GM18951 (cell line): ENCODE results near the gene ITPK1.
"Not testable (repeated sequence)": the region's sequence is repeated elsewhere in the genome, so short reads cannot be mapped to it uniquely, and the experiment has no call there.

Experiments
- POLR2A ChIP-seq: IDR thresholded peaks from 4 replicates; pipeline ENCODE4 v1.6.1; 2011; ENCODE audit warnings: mild to moderate bottlenecking; ENCODE audit not compliant: insufficient read length, insufficient read depth; ENCODE audit errors: extremely low read depth
- in situ Hi-C: fragments of 300-500 bp; cut with MboI; formaldehyde crosslinking; loops from one replicate; pipeline ENCODE4 v1.12.0; 2022; ENCODE audit warnings: low sequenced_read_pairs, mixed read lengths, inconsistent platforms; ENCODE audit not compliant: unreplicated experiment

Gene ITPK1

DNA sequence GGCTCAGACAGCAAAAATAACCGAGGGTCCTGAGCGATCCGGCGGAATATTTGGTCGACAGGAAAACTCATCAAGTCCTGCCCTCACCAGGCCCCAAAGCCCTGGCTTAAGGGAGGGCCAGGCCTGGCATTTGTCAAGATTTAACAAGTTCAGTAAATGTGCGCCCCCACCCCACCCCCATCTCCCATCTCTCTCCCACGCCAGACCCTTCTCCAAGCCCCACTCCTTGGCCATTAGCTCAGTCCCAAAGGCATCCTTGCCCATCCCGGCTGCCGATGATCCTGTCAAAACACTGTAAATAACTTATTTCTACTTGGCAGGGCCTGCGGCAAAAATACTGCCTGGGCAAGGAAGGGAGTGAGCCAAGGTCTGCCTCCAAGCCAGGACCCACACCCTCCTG, 52.8 kb downstream of the ITPK1 start:
- in situ Hi-C loops: no loop called here
- TF ChIP-seq POLR2A: no peak

DNA sequence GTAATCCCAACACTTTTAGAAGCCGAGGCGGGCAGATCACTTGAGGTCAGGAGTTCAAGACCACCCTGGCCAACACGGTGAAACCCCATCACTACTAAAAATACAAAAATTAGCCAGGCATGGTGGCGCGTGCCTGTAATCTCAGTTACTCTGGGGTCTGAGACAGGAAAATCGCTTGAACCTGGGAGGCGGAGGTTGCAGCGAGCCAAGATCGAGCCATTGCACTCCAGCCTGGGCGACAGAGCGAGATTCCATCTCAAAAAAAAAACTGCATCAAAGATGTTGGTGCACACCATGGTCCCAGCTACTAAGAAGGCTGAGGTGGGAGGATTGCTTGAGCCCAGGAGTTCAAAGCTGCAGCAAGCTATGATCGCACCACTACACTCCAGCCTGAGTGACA, 53.7 kb downstream of the ITPK1 start:
- in situ Hi-C loops: not testable (repeated sequence)

DNA sequence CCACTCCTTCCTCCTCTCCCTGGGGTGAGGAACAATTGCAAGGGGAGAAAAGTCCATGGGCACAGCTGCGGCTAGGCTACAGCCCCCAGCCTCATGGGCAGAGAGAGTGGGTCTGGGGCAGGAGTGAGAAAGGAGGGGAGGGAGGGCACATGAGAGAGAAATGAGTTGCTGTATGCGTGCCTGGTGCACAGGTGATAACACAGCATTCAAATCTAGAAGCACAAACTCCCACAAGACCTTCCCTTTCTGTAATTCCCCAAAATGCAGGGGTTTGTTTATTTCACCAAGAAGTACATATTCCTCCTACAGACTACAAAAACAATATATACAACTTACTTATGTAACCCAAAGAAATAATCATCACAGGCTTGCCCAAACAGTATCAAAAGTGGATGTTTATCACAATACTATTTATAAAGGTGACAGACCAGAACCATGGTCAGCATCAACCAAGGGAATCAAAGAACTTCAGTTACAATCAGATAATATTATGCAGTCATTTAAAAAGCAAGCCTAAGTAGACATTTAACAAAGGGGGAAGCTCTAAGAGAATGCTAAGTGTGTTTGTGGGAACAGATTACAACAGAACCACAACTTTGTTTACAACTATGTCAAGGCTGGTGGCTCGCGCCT, 54.2 kb downstream of the ITPK1 start:
- in situ Hi-C loops: no loop called here
- no peak for TF ChIP-seq POLR2A

DNA sequence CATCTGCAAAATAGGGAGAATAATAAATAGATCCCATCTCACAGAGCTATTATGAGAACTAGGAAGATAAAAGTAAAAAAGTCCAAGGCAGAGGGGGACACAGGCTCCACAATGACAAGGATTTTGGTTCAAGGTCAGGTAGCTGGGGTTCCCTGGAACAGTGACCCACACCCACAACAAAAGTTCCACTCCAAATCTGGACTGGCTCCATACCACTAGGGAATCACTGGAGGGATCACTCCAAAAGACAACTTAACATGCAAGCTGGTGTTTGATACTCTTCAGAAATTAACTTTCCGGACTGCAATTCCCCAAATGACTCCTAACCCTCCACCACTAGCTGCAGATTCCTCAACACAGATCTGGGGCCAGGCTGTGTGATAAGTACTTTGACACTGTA, 54.9 kb downstream of the ITPK1 start:
- no peak for TF ChIP-seq POLR2A
- in situ Hi-C loops: no loop called here

DNA sequence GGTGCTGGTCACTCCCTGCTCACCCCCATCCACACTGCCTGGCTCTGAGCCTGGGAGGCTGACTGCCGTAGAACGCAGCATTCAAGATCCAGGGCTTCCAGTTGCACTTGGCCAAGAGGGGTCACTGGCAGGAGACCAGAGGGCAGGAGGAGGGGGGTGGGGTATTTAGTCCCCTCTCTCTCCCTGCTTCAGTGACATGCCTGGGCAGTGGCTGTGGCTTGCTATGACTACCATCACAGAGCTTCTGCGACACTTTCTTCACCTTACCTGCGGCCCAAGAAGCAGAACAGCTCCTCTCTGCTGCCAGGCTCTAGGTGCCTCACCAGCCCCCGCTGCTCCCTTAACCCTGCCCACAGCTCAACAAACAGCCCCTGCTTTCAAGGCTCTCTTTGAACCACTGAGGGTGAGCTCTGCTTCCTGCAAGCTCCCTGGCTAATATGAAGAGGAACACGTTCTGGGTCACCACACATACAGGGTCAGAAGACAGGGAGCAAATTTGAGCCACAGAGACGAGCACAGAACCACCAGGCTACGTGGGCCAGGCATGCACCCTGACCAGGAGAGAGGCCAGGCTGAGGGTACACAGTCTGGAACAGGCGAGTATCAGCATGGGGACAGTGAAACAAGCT, 55.7 kb downstream of the ITPK1 start:
- in situ Hi-C loops: no loop called here
- TF ChIP-seq POLR2A: no peak

DNA sequence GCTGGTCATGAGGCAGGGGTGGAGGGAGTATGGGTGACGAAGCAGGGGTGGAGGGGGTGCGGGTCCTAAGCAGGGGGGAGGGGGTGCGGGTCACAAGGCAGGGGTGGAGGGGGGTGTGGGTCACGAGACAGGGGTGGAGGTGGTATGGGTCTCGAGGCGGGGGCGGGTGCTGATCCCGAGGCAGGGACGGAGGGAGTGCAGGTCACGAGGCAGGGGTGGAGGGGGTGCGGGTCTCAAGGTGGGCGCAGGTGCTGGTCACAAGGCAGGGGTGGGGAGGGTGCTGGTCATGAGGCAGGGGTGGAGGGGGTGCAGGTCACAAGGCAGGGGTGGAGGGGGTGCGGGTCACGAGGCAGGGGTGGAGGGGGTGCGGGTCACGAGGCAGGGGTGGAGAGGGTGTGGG, 56.5 kb downstream of the ITPK1 start:
- in situ Hi-C loops: no loop called here
- TF ChIP-seq POLR2A: no peak

DNA sequence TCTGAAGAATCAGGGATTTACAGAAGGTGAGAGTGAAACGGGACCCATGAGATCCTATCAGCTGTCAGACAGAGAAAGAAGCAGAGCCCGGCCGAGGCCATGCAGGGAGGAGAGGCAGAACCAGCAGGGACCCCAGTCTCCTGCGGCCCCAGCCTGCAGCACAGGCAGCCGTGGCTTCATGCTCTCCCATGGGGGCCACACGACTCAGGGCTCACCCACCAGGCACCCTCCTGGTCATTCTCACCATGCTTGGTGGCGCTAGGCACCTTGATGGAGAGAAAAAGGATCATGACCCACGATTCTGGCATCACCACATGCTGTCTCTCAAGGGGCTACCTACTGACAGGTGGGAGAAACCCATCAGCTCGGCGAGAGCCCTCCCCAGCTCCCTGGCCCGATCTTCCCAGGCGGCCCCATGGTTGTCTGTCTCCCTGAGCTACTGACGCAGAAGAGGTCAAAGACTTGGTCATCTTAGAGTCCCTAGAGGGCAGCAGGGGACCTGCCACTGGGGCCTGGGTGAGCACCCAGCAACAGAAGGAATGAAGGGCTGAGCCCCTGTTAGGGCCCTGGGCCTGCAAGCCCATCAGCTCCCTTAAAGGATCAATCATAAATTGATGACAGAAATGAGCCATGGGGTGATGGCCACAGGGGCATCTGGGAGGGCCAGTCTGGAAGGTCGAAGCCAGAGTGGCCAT, 58.0 kb downstream of the ITPK1 start:
- in situ Hi-C loops: no loop called here
- TF ChIP-seq POLR2A: no peak

DNA sequence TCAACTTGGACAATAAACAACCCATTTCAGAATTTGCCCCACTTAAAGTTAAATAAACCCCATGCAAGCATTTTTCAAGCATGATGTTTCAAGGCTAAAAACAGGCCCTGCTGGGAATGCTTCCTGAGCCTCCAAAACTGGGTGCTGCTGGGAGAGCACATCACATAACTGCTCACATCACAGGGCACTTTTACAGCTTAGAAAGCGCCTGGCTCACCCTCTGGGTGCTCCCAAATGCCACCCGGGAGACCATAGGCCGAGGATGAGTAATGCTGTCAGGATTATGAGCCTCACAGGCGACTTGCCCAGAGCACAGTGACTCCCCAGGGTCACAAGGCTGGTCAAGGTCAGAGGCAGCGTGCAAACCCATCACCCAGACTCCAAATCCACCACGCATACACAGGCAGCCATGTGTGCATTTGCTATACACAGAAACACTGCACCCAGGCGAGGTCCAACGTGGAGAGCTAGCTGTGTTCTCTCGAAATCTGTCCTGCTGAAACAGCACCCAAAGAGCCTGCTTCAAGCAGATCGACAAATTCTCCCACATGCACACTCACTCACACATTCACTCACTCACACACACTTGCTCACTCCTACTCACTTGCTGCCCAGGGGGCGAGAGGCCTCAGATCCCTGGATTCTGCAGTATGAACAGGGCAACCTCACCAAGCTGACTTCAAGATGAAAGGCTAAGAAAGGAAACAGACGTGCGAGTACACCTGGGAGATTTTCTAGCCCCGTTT, 58.7 kb downstream of the ITPK1 start:
- in situ Hi-C loops: no loop called here

DNA sequence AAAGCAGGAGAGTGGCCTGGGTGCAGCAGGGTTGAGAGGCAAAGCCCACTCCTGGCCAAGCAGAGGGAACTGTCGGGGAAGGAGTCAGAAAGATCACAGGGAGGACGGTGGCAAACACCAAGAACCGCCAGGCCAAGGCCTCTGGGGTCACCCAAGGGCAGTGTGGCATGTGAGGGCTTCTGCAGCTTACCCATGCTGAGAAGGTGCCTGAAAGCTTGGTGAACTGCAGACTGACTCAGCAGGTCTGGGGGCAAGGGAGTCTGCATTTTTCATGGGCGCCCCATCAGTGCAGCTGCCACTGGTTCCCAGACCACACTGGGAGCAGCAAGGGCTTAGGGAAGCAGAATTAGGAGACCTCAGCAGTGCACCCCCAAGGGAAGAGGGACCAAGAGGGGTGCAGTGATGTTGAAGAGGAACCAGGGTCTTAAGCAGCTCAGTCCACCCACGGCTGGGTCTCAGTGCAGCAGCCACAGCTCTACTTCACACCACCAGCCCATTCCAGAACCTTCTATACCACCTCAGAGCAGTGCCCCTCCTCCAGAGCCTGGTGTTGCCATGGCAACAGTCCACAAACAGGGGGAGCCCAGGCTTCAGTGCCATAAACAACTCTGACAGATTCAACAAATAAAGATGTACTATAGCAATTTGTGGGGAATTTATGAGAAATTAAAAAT, 59.4 kb downstream of the ITPK1 start:
- TF ChIP-seq POLR2A: no peak
- in situ Hi-C loops: no loop called here

More for the DNA sequence above, 58.7 kb downstream of the ITPK1 start:
- no peak for TF ChIP-seq POLR2A

DNA sequence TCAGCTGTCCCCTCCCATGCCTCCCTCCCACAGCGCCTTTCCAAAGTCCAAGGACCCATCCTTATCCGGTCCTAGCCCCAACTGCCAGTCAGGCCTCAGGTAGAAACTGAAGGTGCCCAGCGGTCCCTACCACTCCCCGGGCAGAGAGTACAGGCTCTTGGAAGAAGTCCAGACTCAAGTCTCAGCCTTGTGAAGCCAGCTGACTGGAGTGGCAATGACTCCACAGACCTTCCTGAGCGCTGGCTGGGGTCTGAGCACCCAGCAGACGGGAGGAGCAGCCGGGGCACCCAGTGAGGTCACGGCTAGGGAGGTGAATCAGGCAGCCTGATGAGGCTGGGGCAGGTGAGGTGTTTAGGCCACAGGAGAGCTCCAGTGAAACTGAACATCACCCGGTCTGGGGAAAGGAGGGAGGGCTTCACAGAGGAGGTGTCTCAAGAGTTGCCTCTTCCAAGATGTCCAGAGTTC, 60.0 kb downstream of the ITPK1 start:
- TF ChIP-seq POLR2A: no peak
- in situ Hi-C loops: no loop called here

DNA sequence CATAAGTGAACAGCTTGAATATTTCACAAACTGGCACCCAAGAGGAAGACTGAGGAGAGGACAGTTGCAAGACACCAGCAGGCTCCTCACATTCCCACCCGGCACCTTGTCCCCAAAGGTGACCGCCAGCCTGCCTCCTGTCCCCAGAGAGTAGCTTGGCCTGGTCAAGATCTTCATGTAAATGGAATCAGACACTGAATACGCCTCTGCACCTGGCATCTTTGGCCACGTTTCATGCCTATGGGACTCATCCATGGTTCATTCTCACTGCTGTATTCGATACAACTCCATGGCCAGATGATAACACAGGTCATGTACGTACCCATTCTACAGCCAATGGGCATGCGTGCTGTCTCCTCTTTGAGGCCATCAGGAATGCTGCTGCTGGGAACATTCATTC, 60.8 kb downstream of the ITPK1 start:
- TF ChIP-seq POLR2A: no peak
- in situ Hi-C loops: no loop called here

DNA sequence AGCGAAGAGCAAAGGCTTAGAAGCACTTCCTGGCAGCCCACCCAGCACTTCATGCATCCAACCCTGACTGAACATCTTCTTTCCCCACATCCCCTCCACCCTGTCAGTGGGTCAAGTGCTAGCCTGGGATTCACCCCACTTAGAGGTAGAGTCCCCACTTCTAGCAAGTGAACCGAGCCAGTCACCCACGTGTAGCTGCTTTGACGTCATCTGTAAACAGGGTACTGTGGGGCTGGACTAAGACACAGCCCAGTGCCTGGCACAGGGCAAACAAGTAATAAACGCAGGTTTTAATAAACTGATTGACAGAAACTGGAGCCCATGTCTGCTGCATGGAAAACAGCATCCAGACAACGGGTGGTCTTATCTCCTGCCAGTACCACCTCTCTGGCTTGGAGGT, 61.7 kb downstream of the ITPK1 start:
- TF ChIP-seq POLR2A: no peak
- in situ Hi-C loops: no loop called here
